GM12872 (cell line): ENCODE results near the gene VPS13A.

ENCODE experiments used
- TF ChIP-seq, protein P1 (sequence below): IDR thresholded peaks from 3 replicates; pipeline ENCODE4 v1.5.1; 2011; ENCODE audit warnings: low read depth, mild to moderate bottlenecking, low read length, moderate library complexity; ENCODE audit not compliant: insufficient read depth

The VPS13A gene

DNA sequence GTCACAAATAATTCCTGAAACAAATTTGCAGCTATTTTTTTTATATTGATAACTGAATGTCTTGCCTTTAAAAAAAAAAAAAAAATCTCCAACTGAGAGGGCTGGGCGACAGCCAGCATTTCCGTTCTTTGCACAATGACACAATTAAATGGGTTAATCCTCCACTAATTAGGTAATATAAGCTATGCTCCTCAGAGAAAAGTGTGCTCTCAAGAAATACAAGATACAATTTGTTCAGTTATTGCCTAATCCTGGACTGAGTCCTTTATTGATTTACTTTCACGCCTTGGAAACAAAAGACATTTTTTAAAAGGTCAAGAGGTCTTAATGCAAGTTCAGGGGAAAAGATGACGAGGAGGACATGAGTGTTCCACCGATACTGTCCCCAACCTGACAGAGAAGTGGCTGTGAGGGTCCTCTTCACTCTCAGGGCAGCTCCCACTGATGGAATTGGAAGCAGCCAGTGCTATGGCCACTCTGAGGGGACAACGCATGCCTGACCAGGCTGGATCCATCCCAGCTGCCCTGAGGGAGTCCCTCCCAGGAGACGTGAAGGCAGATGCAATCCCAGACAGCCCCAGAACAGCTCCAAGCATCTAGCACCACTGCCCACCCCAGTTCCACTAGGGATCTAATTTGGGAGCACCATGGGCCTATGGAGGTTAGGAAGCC, 250.1 kb downstream of the VPS13A start:
- TF ChIP-seq, protein P1, sequence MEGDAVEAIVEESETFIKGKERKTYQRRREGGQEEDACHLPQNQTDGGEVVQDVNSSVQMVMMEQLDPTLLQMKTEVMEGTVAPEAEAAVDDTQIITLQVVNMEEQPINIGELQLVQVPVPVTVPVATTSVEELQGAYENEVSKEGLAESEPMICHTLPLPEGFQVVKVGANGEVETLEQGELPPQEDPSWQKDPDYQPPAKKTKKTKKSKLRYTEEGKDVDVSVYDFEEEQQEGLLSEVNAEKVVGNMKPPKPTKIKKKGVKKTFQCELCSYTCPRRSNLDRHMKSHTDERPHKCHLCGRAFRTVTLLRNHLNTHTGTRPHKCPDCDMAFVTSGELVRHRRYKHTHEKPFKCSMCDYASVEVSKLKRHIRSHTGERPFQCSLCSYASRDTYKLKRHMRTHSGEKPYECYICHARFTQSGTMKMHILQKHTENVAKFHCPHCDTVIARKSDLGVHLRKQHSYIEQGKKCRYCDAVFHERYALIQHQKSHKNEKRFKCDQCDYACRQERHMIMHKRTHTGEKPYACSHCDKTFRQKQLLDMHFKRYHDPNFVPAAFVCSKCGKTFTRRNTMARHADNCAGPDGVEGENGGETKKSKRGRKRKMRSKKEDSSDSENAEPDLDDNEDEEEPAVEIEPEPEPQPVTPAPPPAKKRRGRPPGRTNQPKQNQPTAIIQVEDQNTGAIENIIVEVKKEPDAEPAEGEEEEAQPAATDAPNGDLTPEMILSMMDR = no peak

DNA sequence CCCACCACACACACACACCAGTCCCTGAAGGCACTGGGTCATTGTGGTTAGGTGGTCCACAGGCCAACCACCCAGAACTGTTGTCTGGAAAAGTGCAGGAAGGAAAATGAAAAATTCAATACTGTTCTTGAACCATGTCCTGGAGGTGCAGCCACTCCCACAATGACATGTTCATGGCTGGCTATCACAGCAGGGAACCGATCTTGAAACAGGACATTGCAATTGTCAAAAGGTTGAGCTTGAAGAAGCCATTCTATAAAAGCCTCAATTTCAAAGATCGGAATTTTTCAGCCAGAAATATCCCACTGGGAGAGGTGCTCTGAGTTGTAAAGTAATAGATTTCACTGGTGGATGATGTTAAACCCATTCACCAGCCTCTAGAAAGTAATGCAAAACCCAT, 252.6 kb downstream of the VPS13A start:
- TF ChIP-seq, protein P1 = no peak

DNA sequence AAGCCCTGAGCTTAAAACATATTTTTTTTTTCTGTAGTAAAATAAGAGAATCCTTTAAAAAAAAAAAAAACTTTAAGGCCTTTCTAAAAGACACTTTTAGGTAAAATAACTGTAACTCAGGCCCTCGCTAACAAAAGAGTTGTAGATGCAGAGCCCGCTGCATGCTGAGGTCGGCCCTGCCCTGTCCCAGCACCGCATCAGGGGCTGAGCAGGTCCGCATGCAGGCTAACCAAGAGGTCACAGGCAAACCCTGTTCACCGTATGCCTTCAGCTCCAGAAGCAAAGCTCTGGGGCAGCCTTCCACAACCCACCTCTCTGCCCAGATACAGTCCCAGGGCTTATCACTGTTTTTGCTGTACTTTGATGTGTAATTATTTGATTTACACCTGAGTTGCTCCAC, 254.7 kb downstream of the VPS13A start:
- TF ChIP-seq, protein P1 = no peak

DNA sequence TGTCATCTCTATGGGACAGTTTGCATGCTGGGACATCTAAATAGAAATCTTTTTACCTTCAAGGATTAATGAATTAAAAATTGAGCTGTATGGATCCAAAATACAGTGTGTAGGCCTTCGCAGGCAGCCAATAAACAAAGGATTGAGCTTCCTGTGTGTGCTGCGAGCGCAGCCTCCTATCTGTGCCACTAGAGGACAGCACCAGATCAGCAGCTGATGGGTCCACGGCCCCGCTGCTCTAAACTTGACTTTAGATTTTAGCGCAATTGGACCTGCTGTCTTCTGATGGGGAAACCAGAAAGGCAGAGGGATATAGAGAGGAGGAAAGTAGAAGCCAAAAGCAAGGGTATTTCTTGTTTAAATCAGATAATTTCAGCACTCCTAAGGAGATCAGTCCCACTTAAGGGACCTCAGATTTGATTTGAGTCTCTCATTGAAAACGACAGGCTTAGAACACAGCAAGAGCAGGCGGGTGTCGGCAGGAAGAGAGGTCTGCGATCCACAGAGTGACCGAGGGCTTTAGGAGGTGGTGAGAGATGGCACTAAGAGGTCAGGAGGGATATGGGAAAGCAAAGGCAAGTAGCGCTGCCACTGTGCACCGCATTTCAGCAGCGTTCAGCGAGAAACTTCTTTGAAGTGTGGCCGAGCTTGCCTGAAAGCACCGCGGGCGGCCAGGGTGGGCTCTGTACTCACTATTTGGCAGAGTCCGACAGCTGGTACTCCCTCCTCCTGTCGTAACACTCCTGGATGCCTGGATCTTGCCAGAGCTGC, 256.5 kb downstream of the VPS13A start:
- TF ChIP-seq, protein P1 = peak; percentile 92

DNA sequence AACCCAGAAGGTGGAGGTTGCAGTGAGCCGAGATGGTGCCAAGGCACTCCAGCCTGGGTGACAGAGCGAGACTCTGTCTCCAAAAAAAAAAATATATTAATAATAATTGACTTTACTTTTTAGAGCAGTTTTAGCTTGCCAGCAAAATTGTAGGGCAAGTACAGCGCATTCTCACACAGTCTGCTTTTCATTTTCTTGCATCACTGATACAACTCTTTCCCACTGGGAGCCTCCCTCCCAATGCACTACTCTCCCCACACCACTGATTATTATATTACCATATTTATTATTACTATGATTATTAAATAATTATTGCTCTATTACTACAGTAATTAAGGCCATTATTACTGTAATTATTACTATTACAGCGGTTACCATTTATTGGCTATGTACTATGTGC, 257.9 kb downstream of the VPS13A start:
- TF ChIP-seq, protein P1 = no peak

DNA sequence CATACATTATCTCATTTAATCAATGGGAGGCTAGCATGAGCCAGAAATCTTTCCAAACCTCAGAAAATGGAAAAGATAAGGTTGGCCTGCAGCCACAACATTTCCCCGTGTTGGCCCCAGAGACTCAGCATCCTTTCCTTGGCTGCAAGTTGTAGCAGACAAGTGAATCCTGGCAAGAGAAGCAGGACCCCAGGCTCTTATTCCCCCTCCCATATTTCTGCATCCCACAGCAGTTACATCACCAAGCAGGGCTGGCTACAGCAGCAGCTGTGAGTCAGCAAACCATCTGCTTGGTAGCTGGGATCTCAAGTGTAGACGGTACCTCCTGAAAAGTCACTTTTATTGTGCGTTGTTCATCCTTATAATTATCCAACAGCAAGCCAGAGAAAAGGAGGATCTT, 258.4 kb downstream of the VPS13A start:
- TF ChIP-seq, protein P1 = no peak

DNA sequence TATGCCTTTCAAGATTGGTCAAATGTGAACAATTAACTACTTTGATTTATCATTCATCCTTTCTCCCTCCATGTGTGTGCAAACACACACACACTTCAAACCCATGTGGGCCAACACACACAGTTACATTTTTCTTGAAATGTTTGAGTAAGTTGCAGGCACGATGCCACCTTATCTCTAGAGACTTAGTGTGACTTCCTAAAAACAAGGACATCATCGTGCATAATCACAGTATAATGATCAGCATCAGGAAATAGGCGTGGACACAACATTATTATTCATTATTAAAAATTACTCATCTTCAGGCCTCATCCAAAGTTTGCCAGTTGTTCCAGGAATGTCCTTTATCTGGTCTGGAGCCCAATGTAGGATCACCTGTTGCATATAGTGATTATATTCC, 261.3 kb downstream of the VPS13A start:
- TF ChIP-seq, protein P1 = no peak
